GM23338 (cell line): Measurements from ENCODE around the gene YBX2. TPM values are rescaled to one million over a fixed set of nuclear protein-coding genes. Genes with fewer than 3 reads are reported as not detected.

Experiments
- ATAC-seq: fragments of 200-7000 bp; cut with Tn5 transposase; 3 replicates; pipeline ENCODE4 v1.9.1; 2020
- DNase-seq: peaks from one replicate; pipeline ENCODE4 v3.0.0-alpha.2; 2015; ENCODE audit warnings: low spot score
- H2AFZ ChIP-seq: fragments of 200-600 bp; sonication (generic); 2 replicates; pipeline ENCODE4 v1.8.0; 2016; ENCODE audit warnings: antibody characterized with exemption, mild to moderate bottlenecking, moderate library complexity
- H3F3A ChIP-seq: fragments of 200-600 bp; sonication (generic); replicated peaks from 2 replicates; pipeline ENCODE4 v1.8.0; 2017; ENCODE audit warnings: antibody characterized with exemption, mixed run types, low read depth
- H3K27ac ChIP-seq: fragments of 200-600 bp; sonication (generic); 2 replicates; pipeline ENCODE4 v1.6.1; 2016; ENCODE audit warnings: low read depth
- H3K27me3 ChIP-seq: fragments of 200-600 bp; sonication (generic); 2 replicates; pipeline ENCODE4 v1.8.0; 2016; ENCODE audit warnings: mild to moderate bottlenecking, mixed run types, moderate library complexity; ENCODE audit not compliant: insufficient read depth
- H3K36me3 ChIP-seq: fragments of 200-600 bp; sonication (generic); 2 replicates; pipeline ENCODE4 v1.8.0; 2016; ENCODE audit warnings: mild to moderate bottlenecking; ENCODE audit not compliant: insufficient read depth
- H3K4me1 ChIP-seq: fragments of 200-600 bp; sonication (generic); 2 replicates; pipeline ENCODE4 v1.8.0; 2016; ENCODE audit warnings: mild to moderate bottlenecking, moderate library complexity; ENCODE audit not compliant: insufficient read depth
- H3K4me2 ChIP-seq: fragments of 200-600 bp; sonication (generic); 2 replicates; pipeline ENCODE4 v1.7.1; 2017; ENCODE audit warnings: mixed run types
- H3K4me3 ChIP-seq: fragments of 200-600 bp; sonication (generic); 2 replicates; pipeline ENCODE4 v1.6.1; 2016; ENCODE audit warnings: mixed run types
- H3K79me2 ChIP-seq: fragments of 200-600 bp; sonication (generic); replicated peaks from 2 replicates; pipeline ENCODE4 v1.8.0; 2017; ENCODE audit warnings: mild to moderate bottlenecking; ENCODE audit not compliant: insufficient read depth
- H3K9me2 ChIP-seq: fragments of 200-600 bp; sonication (generic); 2 replicates; pipeline ENCODE4 v1.8.0; 2017; ENCODE audit not compliant: insufficient read depth
- H4K20me1 ChIP-seq: fragments of 200-600 bp; sonication (generic); replicated peaks from 2 replicates; pipeline ENCODE4 v1.8.0; 2017; ENCODE audit warnings: mild to moderate bottlenecking; ENCODE audit not compliant: insufficient read depth
- H3K27ac Mint-ChIP-seq: 2 replicates; pipeline ENCODE4 v1.8.0; 2020; ENCODE audit warnings: inconsistent platforms, mild to moderate bottlenecking, moderate library complexity, mixed read lengths
- H3K27me3 Mint-ChIP-seq: 3 replicates; pipeline ENCODE4 v1.8.0; 2022; ENCODE audit warnings: low read depth, mild to moderate bottlenecking, moderate library complexity, mixed read lengths, inconsistent platforms; ENCODE audit not compliant: insufficient read depth, poor library complexity
- H3K36me3 Mint-ChIP-seq: 3 replicates; pipeline ENCODE4 v1.8.0; 2021; ENCODE audit warnings: low read depth, mild to moderate bottlenecking, inconsistent platforms, moderate library complexity, mixed read lengths
- H3K4me1 Mint-ChIP-seq: 3 replicates; pipeline ENCODE4 v1.8.0; 2020; ENCODE audit warnings: mild to moderate bottlenecking, inconsistent platforms, mixed read lengths
- H3K4me3 Mint-ChIP-seq: 3 replicates; pipeline ENCODE4 v1.8.0; 2021; ENCODE audit warnings: moderate library complexity, mild to moderate bottlenecking, inconsistent platforms, mixed read lengths
- H3K9me3 Mint-ChIP-seq: 3 replicates; pipeline ENCODE4 v1.8.0; 2020; ENCODE audit warnings: moderate library complexity, mild to moderate bottlenecking, inconsistent platforms, mixed read lengths
- CREB1 ChIP-seq: fragments of 250-450 bp; sonication (Bioruptor Pico); IDR thresholded peaks from 2 replicates; pipeline ENCODE4 v1.5.0; 2020; ENCODE audit warnings: low read depth, mild to moderate bottlenecking, moderate library complexity
- EZH2phosphoT487 ChIP-seq: fragments of 200-600 bp; sonication (generic); IDR thresholded peaks from one replicate; pipeline ENCODE4 v1.8.1; 2018; ENCODE audit warnings: antibody characterized with exemption; ENCODE audit not compliant: unreplicated experiment
- JUNB ChIP-seq: IDR thresholded peaks from one replicate; pipeline ENCODE4 v1.6.1; 2016; ENCODE audit warnings: antibody characterized with exemption; ENCODE audit not compliant: unreplicated experiment
- POLR2AphosphoS5 ChIP-seq: IDR thresholded peaks from 2 replicates; pipeline ENCODE4 v1.6.1; 2016; ENCODE audit warnings: antibody characterized with exemption, low read depth
- STAT1 ChIP-seq: IDR thresholded peaks from one replicate; pipeline ENCODE4 v1.6.1; 2016; ENCODE audit warnings: antibody characterized with exemption; ENCODE audit not compliant: unreplicated experiment
- ZNF114 ChIP-seq: fragments of 250-450 bp; sonication (Bioruptor Pico); IDR thresholded peaks from 2 replicates; pipeline ENCODE4 v1.5.0; 2020; ENCODE audit warnings: mild to moderate bottlenecking, moderate library complexity
- ZNF331 ChIP-seq: fragments of 250-450 bp; sonication (Bioruptor Pico); IDR thresholded peaks from 2 replicates; pipeline ENCODE4 v1.5.0; 2020; ENCODE audit warnings: low read depth, mild to moderate bottlenecking, moderate library complexity
- polyA plus RNA-seq: library from polyadenylated mRNA; unstranded; fragments of >200 nt; fragmentation: Nextera tagmentation; extraction: Ambion mirVana; gene quantifications from 2 replicates; pipeline ENCODE4 v1.2.1, GENCODE V29; 2016
- total RNA-seq: library from RNA; depleted of rRNA; stranded (reverse); fragments of >200 nt; shearing (Covaris generic); gene quantifications from 2 replicates; pipeline ENCODE4 v1.2.3, GENCODE V29; 2014
- TF ChIP-seq, protein P1 (sequence below): fragments of 250-450 bp; sonication (Bioruptor Pico); IDR thresholded peaks from 2 replicates; pipeline ENCODE4 v1.5.0; 2020; ENCODE audit warnings: mild to moderate bottlenecking, moderate library complexity
- TF ChIP-seq, protein P2 (sequence below), 2 experiments: fragments of 200-600 bp in 1 of 2; sonication (generic) in 1 of 2; conservative IDR thresholded peaks; 2 replicates each; pipeline versions ENCODE4 v1.5.1 to v1.6.1; 2016 to 2017; ENCODE audit warnings: antibody characterized with exemption in 2 of 2, low read depth in 2 of 2, mild to moderate bottlenecking in 2 of 2, moderate library complexity in 1 of 2
- TF ChIP-seq, protein P3 (sequence below): IDR thresholded peaks from one replicate; pipeline ENCODE4 v1.6.1; 2018; ENCODE audit warnings: antibody characterized with exemption; ENCODE audit not compliant: unreplicated experiment

YBX2 gene
- total and polyA plus RNA-seq, 2 experiments from 2014 or later: 22.5 to 36.5 TPM

DNA sequence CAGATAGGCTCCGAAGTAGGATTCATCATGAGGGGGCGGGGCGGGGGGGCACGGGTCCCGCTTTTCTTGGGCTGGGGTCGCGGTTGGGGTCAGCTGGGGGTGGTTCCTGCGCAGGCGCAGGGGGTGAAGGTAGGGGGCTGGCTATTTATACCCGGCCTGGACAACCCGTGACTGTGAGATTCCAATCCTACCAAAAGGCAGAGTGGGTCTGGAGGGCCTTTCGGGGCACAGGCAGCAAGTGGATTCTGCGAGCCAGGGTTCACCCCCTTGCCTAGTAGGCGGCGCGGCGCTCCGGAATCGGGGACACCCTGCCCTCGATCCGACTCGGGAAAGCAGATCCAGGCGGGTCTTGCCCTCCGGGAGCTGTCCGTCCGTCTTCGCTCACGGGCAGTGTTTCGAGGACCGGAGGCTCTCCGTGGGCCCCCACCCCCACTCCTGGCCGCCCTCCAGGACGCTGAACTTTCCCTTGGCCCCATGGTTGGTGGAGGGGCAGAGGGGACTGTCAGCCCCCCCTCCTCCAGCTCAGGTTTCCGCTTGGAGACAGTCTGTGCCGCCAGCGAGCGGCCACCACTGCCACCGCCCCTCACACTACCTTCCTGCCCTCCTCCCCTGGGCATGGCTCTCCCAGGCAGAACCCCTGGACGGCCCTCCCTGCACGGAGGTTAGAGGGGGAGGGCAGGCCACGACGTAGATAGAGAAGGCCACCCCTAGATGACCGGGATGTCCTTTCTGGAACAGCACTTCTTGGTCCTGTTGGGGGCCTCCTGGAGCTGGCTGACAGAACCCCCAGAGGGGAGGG, 12.3 kb downstream of the YBX2 start (continued):
- TF ChIP-seq EZH2phosphoT487 (no peak), ZNF114 (CRISPR knock-in tag) (no peak), STAT1 (no peak), POLR2AphosphoS5 (no peak), CREB1 (CRISPR knock-in tag) (no peak)

DNA sequence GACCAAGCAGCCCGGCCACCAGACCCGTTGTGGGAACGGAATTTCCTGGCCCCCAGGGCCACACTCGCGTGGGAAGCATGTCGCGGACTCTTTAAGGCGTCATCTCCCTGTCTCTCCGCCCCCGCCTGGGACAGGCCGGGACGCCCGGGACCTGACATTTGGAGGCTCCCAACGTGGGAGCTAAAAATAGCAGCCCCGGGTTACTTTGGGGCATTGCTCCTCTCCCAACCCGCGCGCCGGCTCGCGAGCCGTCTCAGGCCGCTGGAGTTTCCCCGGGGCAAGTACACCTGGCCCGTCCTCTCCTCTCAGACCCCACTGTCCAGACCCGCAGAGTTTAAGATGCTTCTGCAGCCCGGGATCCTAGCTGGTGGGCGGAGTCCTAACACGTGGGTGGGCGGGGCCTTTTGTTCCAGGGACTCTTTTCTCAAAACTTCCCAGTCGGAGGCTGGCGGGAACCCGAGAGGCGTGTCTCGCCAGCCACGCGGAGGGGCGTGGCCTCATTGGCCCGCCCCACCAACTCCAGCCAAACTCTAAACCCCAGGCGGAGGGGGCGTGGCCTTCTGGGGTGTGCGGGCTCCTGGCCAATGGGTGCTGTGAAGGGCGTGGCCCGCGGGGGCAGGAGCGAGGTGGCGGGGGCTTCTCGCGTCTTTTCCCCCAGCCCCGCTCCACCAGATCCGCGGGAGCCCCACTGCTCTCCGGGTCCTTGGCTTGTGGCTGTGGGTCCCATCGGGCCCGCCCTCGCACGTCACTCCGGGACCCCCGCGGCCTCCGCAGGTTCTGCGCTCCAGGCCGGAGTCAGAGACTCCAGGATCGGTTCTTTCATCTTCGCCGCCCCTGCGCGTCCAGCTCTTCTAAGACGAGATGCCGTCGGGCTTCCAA, 13.1 kb downstream of the YBX2 start, which contains the start of gene SLC2A4:
Gene SLC2A4 (plus strand): TSS at position 645 of the 879 bp plus-strand sequence. CDS start 217 bp downstream, at position 862.
- ATAC-seq: peak; percentile 71
- TF ChIP-seq JUNB (no peak), ZNF114 (CRISPR knock-in tag) (no peak), ZNF331 (no peak), STAT1 (no peak), EZH2phosphoT487 (no peak)
- TF ChIP-seq, protein P1, sequence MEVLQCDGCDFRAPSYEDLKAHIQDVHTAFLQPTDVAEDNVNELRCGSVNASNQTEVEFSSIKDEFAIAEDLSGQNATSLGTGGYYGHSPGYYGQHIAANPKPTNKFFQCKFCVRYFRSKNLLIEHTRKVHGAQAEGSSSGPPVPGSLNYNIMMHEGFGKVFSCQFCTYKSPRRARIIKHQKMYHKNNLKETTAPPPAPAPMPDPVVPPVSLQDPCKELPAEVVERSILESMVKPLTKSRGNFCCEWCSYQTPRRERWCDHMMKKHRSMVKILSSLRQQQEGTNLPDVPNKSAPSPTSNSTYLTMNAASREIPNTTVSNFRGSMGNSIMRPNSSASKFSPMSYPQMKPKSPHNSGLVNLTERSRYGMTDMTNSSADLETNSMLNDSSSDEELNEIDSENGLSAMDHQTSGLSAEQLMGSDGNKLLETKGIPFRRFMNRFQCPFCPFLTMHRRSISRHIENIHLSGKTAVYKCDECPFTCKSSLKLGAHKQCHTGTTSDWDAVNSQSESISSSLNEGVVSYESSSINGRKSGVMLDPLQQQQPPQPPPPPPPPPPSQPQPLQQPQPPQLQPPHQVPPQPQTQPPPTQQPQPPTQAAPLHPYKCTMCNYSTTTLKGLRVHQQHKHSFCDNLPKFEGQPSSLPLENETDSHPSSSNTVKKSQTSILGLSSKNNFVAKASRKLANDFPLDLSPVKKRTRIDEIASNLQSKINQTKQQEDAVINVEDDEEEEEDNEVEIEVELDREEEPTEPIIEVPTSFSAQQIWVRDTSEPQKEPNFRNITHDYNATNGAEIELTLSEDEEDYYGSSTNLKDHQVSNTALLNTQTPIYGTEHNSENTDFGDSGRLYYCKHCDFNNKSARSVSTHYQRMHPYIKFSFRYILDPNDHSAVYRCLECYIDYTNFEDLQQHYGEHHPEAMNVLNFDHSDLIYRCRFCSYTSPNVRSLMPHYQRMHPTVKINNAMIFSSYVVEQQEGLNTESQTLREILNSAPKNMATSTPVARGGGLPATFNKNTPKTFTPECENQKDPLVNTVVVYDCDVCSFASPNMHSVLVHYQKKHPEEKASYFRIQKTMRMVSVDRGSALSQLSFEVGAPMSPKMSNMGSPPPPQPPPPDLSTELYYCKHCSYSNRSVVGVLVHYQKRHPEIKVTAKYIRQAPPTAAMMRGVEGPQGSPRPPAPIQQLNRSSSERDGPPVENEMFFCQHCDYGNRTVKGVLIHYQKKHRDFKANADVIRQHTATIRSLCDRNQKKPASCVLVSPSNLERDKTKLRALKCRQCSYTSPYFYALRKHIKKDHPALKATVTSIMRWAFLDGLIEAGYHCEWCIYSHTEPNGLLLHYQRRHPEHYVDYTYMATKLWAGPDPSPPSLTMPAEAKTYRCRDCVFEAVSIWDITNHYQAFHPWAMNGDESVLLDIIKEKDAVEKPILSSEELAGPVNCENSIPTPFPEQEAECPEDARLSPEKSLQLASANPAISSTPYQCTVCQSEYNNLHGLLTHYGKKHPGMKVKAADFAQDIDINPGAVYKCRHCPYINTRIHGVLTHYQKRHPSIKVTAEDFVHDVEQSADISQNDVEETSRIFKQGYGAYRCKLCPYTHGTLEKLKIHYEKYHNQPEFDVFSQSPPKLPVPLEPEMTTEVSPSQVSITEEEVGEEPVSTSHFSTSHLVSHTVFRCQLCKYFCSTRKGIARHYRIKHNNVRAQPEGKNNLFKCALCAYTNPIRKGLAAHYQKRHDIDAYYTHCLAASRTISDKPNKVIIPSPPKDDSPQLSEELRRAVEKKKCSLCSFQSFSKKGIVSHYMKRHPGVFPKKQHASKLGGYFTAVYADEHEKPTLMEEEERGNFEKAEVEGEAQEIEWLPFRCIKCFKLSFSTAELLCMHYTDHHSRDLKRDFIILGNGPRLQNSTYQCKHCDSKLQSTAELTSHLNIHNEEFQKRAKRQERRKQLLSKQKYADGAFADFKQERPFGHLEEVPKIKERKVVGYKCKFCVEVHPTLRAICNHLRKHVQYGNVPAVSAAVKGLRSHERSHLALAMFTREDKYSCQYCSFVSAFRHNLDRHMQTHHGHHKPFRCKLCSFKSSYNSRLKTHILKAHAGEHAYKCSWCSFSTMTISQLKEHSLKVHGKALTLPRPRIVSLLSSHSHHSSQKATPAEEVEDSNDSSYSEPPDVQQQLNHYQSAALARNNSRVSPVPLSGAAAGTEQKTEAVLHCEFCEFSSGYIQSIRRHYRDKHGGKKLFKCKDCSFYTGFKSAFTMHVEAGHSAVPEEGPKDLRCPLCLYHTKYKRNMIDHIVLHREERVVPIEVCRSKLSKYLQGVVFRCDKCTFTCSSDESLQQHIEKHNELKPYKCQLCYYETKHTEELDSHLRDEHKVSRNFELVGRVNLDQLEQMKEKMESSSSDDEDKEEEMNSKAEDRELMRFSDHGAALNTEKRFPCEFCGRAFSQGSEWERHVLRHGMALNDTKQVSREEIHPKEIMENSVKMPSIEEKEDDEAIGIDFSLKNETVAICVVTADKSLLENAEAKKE (CRISPR knock-in tag): no peak
- TF ChIP-seq, protein P2, sequence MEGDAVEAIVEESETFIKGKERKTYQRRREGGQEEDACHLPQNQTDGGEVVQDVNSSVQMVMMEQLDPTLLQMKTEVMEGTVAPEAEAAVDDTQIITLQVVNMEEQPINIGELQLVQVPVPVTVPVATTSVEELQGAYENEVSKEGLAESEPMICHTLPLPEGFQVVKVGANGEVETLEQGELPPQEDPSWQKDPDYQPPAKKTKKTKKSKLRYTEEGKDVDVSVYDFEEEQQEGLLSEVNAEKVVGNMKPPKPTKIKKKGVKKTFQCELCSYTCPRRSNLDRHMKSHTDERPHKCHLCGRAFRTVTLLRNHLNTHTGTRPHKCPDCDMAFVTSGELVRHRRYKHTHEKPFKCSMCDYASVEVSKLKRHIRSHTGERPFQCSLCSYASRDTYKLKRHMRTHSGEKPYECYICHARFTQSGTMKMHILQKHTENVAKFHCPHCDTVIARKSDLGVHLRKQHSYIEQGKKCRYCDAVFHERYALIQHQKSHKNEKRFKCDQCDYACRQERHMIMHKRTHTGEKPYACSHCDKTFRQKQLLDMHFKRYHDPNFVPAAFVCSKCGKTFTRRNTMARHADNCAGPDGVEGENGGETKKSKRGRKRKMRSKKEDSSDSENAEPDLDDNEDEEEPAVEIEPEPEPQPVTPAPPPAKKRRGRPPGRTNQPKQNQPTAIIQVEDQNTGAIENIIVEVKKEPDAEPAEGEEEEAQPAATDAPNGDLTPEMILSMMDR (conservative IDR thresholded peaks at IDR 0.05; ENCODE audit: low read depth in 2 of 2): no peak
- TF ChIP-seq, protein P3, sequence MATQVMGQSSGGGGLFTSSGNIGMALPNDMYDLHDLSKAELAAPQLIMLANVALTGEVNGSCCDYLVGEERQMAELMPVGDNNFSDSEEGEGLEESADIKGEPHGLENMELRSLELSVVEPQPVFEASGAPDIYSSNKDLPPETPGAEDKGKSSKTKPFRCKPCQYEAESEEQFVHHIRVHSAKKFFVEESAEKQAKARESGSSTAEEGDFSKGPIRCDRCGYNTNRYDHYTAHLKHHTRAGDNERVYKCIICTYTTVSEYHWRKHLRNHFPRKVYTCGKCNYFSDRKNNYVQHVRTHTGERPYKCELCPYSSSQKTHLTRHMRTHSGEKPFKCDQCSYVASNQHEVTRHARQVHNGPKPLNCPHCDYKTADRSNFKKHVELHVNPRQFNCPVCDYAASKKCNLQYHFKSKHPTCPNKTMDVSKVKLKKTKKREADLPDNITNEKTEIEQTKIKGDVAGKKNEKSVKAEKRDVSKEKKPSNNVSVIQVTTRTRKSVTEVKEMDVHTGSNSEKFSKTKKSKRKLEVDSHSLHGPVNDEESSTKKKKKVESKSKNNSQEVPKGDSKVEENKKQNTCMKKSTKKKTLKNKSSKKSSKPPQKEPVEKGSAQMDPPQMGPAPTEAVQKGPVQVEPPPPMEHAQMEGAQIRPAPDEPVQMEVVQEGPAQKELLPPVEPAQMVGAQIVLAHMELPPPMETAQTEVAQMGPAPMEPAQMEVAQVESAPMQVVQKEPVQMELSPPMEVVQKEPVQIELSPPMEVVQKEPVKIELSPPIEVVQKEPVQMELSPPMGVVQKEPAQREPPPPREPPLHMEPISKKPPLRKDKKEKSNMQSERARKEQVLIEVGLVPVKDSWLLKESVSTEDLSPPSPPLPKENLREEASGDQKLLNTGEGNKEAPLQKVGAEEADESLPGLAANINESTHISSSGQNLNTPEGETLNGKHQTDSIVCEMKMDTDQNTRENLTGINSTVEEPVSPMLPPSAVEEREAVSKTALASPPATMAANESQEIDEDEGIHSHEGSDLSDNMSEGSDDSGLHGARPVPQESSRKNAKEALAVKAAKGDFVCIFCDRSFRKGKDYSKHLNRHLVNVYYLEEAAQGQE: no peak
- peaks cover 24% of the 10 kb centered on the region for H3K4me1 Mint-ChIP-seq
- H3K4me2 ChIP-seq: peak within 1 kb of the TSS; percentile 86
- H3K36me3 ChIP-seq: peaks cover 5% of the 10 kb centered on the region; the same call in 1 of the 2 replicates
- no peak within 1 kb of the TSS for H3K27ac ChIP-seq
- peak within 1 kb of the TSS; percentile 76 for H2AFZ ChIP-seq
- H3K27me3 Mint-ChIP-seq: peaks cover 17% of the 10 kb centered on the region
- no peaks in the 10 kb centered on the region; the same call in 2 of the 3 replicates for H3K9me3 Mint-ChIP-seq
- peaks cover 10% of the 10 kb centered on the region for H3K27me3 ChIP-seq
- H3K4me3 Mint-ChIP-seq: peak within 1 kb of the TSS; percentile 59
- H3F3A ChIP-seq: peaks cover 15% of the 10 kb centered on the region; the same call in 1 of the 2 replicates
- peaks cover 13% of the 10 kb centered on the region; the same call in 1 of the 2 replicates for H3K4me1 ChIP-seq
- H3K9me2 ChIP-seq: no peaks in the 10 kb centered on the region
- peak; percentile 99 for DNase-seq
- H3K4me3 ChIP-seq: peak within 1 kb of the TSS; percentile 89
- no peaks in the 10 kb centered on the region for H3K79me2 ChIP-seq
- H3K36me3 Mint-ChIP-seq: peaks cover 5% of the 10 kb centered on the region
- H4K20me1 ChIP-seq: peaks cover 3% of the 10 kb centered on the region; the same call in 1 of the 2 replicates
- no peak within 1 kb of the TSS for H3K27ac Mint-ChIP-seq
